Esophagus squamous epithelium (tissue), 4 donors: Measurements from ENCODE around the gene STARD13.

Experiments used
- CTCF ChIP-seq, 6 experiments: fragments of 450-650 bp in 4 of 6; fragments of 200-600 bp in 2 of 6; sonication (generic) in 2 of 6; IDR thresholded peaks; one replicate each; pipeline ENCODE4 v1.5.1; 2016 to 2019; ENCODE audit warnings: antibody characterized with exemption in 6 of 6, mild to moderate bottlenecking in 4 of 6, moderate library complexity in 4 of 6
- POLR2A ChIP-seq, 4 donors: fragments of 450-650 bp; IDR thresholded peaks; one replicate each; pipeline ENCODE4 v1.6.1; 2017; ENCODE audit warnings: antibody characterized with exemption in 4 of 4, mild to moderate bottlenecking in 4 of 4, moderate library complexity in 3 of 4

GRCh38 chr13:33316890-33317289, 31.3 kb upstream of the STARD13 start:
- no peak for TF ChIP-seq CTCF (IDR thresholded peaks at IDR 0.05)
- TF ChIP-seq POLR2A (IDR thresholded peaks at IDR 0.05) = no peak
